Measurements from ENCODE around the gene PDE11A. TPM values are rescaled to one million over a fixed set of nuclear protein-coding genes. Genes with fewer than 3 reads are reported as not detected.

PDE11A gene
- total RNA-seq, 4 donors from 2014 or later: 0.85 to 2.3 (median 2.1) TPM; not detected in 1

GRCh38 chr2:177618255-177619253 is 454.0 kb downstream of the PDE11A start:
- peak overlapping the region; percentile 94 to 96 for H3K27ac ChIP-seq
- no peaks in the 10 kb centered on the region for H3K27me3 ChIP-seq
- H3K36me3 ChIP-seq: no peaks in the 10 kb centered on the region
- H3K4me1 ChIP-seq: peaks cover 0 to 3% of the 10 kb centered on the region in 2 donors
- intact Hi-C loops (cut with DNase I; ENCODE audit: low total_unique reads): no loop called here
- peak overlapping the region; percentile 71 to 82 for H3K4me3 ChIP-seq
- no peaks in the 10 kb centered on the region for H3K9me3 ChIP-seq
- peak; percentile 22 to 40 for TF ChIP-seq POLR2A (IDR thresholded peaks at IDR 0.05)
- TF ChIP-seq, protein P1, sequence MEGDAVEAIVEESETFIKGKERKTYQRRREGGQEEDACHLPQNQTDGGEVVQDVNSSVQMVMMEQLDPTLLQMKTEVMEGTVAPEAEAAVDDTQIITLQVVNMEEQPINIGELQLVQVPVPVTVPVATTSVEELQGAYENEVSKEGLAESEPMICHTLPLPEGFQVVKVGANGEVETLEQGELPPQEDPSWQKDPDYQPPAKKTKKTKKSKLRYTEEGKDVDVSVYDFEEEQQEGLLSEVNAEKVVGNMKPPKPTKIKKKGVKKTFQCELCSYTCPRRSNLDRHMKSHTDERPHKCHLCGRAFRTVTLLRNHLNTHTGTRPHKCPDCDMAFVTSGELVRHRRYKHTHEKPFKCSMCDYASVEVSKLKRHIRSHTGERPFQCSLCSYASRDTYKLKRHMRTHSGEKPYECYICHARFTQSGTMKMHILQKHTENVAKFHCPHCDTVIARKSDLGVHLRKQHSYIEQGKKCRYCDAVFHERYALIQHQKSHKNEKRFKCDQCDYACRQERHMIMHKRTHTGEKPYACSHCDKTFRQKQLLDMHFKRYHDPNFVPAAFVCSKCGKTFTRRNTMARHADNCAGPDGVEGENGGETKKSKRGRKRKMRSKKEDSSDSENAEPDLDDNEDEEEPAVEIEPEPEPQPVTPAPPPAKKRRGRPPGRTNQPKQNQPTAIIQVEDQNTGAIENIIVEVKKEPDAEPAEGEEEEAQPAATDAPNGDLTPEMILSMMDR (IDR thresholded peaks at IDR 0.05): peak in 1 of 4 experiments; percentile 6
- peak; percentile 88 to 91 for DNase-seq

DNA sequence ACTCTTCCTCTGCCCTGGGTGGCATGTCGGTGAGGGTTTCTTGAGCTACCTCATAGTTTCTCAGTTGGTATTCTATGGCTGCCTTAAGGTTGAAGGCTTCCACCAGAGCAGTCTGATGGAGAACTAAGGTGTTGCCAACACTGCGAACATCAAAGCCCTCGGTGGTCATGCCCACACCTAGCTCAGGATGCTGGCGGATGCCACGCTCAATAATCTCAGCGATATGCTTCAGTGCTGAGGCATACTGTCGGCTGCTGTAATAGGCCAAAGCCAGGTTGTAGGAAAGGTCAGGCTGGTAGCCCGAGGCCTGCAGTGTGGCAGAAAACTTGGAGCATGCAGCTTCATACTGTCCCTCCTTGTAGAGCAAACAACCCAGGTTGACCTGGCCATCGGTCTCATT is 454.7 kb downstream of the PDE11A start:
- DNase-seq: no peak
- Histone ChIP-seq H3K27me3 (no peaks in the 10 kb centered on the region), H3K27ac (no peak overlapping the region), H3K36me3 (no peaks in the 10 kb centered on the region), H3K9me3 (no peaks in the 10 kb centered on the region), H3K4me3 (peak overlapping the region; percentile 71 to 82), H3K4me1 (peaks cover 0 to 3% of the 10 kb centered on the region in 2 donors)
- TF ChIP-seq POLR2A (IDR thresholded peaks at IDR 0.05): no peak
- TF ChIP-seq, protein P1 (IDR thresholded peaks at IDR 0.05): no peak
- intact Hi-C loops (cut with DNase I; ENCODE audit: low total_unique reads): no loop called here

- no peak for DNase-seq
- Histone ChIP-seq H3K4me3 (no peak overlapping the region), H3K36me3 (no peaks in the 10 kb centered on the region), H3K9me3 (no peaks in the 10 kb centered on the region), H3K4me1 (peaks cover 0 to 3% of the 10 kb centered on the region in 2 donors), H3K27ac (no peak overlapping the region), H3K27me3 (no peaks in the 10 kb centered on the region)
- no peak for TF ChIP-seq POLR2A (IDR thresholded peaks at IDR 0.05)
- TF ChIP-seq, protein P1 (IDR thresholded peaks at IDR 0.05): no peak
- intact Hi-C loops (cut with DNase I; ENCODE audit: low total_unique reads): no loop called here
These were observed 455.8 kb downstream of the PDE11A start for GRCh38 chr2:177616731-177617130.

GRCh38 chr2:177616066-177616465 is 456.5 kb downstream of the PDE11A start:
- no peaks in the 10 kb centered on the region for H3K9me3 ChIP-seq
- no peak overlapping the region for H3K4me3 ChIP-seq
- no peak for DNase-seq
- peaks cover 0 to 3% of the 10 kb centered on the region in 2 donors for H3K4me1 ChIP-seq
- H3K36me3 ChIP-seq: no peaks in the 10 kb centered on the region
- H3K27me3 ChIP-seq: no peaks in the 10 kb centered on the region
- TF ChIP-seq, protein P1 (IDR thresholded peaks at IDR 0.05): no peak
- no peak for TF ChIP-seq POLR2A (IDR thresholded peaks at IDR 0.05)
- no peak overlapping the region for H3K27ac ChIP-seq
- intact Hi-C loops (cut with DNase I; ENCODE audit: low total_unique reads): no loop called here

GRCh38 chr2:177612659-177613058 is 459.9 kb downstream of the PDE11A start:
- H3K4me3 ChIP-seq: no peak overlapping the region
- TF ChIP-seq, protein P1 (IDR thresholded peaks at IDR 0.05): no peak
- no peak for TF ChIP-seq POLR2A (IDR thresholded peaks at IDR 0.05)

More at GRCh38 chr2:177612659-177613058, 459.9 kb downstream of the PDE11A start:
- DNase-seq: no peak
- Histone ChIP-seq H3K9me3 (no peaks in the 10 kb centered on the region), H3K36me3 (no peaks in the 10 kb centered on the region), H3K4me1 (no peaks in the 10 kb centered on the region), H3K27ac (no peak overlapping the region), H3K27me3 (no peaks in the 10 kb centered on the region)
- intact Hi-C loops (cut with DNase I; ENCODE audit: low total_unique reads): no loop called here

All from uterus (tissue), 4 donors.